HepG2 (cell line): ENCODE results near the gene SLAMF6. TPM values are rescaled to one million over a fixed set of nuclear protein-coding genes. Genes with fewer than 3 reads are reported as not detected.

Source experiments
- ELF1 ChIP-seq: sonication (generic); formaldehyde crosslinking; IDR thresholded peaks from 2 replicates; pipeline ENCODE4 v1.4.0; 2020; ENCODE audit warnings: missing genetic modification reagents
- HNF4A ChIP-seq: sonication (generic); formaldehyde crosslinking; IDR thresholded peaks from 2 replicates; pipeline ENCODE4 v1.4.0; 2020; ENCODE audit warnings: missing genetic modification reagents
- MBD4 ChIP-seq: IDR thresholded peaks from 2 replicates; pipeline ENCODE4 v1.6.1; 2012; ENCODE audit warnings: low read length, inconsistent platforms, borderline replicate concordance
- NPAS2 ChIP-seq: sonication (generic); formaldehyde crosslinking; IDR thresholded peaks from 2 replicates; pipeline ENCODE4 v1.8.0; 2022; ENCODE audit warnings: mild to moderate bottlenecking, missing genetic modification reagents, borderline replicate concordance
- PHB2 ChIP-seq: fragments of 450-650 bp; IDR thresholded peaks from 2 replicates; pipeline ENCODE4 v1.6.1; 2018; ENCODE audit not compliant: partially characterized antibody
- RARA ChIP-seq: IDR thresholded peaks from 2 replicates; pipeline ENCODE4 v1.6.1; 2016; ENCODE audit warnings: missing genetic modification reagents, missing compliant biosample characterization
- SAP130 ChIP-seq: IDR thresholded peaks from 2 replicates; pipeline ENCODE4 v1.6.1; 2016; ENCODE audit warnings: low read depth
- ZNF703 ChIP-seq: sonication (generic); formaldehyde crosslinking; IDR thresholded peaks from 2 replicates; pipeline ENCODE4 v1.5.1; 2020; ENCODE audit warnings: missing genetic modification reagents, mild to moderate bottlenecking, moderate library complexity, borderline replicate concordance
- polyA plus RNA-seq, 8 experiments: library from polyadenylated mRNA; depleted of rRNA in 3 of 8; stranded (reverse) in 7 of 8; unstranded in 1 of 8; fragments of >200 nt; fragmentation: Illumina TruSeq in 4 of 8; extraction: Trizol in 4 of 8; gene quantifications; 2 replicates each; pipeline versions ENCODE4 v1.2.1 to v1.2.3, GENCODE V29; 2011 to 2016; ENCODE audit warnings: low read depth in 4 of 8, missing spikeins in 1 of 8, mixed read lengths in 1 of 8; ENCODE audit not compliant: insufficient read depth in 1 of 8
- total RNA-seq, 5 experiments: library from RNA; depleted of rRNA; stranded (reverse); fragments of >200 nt; fragmentation: Illumina TruSeq; extraction: Trizol; gene quantifications; 2 replicates each; pipeline ENCODE4 v1.2.3, GENCODE V29; 2016; ENCODE audit warnings: low read depth in 1 of 5
- TF ChIP-seq, protein P1 (sequence below): sonication (generic); formaldehyde crosslinking; conservative IDR thresholded peaks from 2 replicates; pipeline ENCODE4 v1.4.0; 2020; ENCODE audit warnings: missing genetic modification reagents
- TF ChIP-seq, protein P2 (sequence below): sonication (generic); formaldehyde crosslinking; IDR thresholded peaks from 2 replicates; pipeline ENCODE4 v1.4.0; 2020; ENCODE audit warnings: mild to moderate bottlenecking, missing genetic modification reagents
- TF ChIP-seq, protein P3 (sequence below): sonication (generic); formaldehyde crosslinking; IDR thresholded peaks from 2 replicates; pipeline ENCODE4 v1.5.0; 2020; ENCODE audit warnings: missing genetic modification reagents
- TF ChIP-seq, protein P4 (sequence below): sonication (generic); formaldehyde crosslinking; IDR thresholded peaks from 2 replicates; pipeline ENCODE4 v1.8.0; 2022; ENCODE audit warnings: missing genetic modification reagents, mild to moderate bottlenecking, inconsistent platforms, borderline replicate concordance

SLAMF6 gene
- total and polyA plus RNA-seq, 2 of the 13 experiments (the other 11 are each of a cell fraction or from before 2014, with no cell fraction given), result not detected

DNA sequence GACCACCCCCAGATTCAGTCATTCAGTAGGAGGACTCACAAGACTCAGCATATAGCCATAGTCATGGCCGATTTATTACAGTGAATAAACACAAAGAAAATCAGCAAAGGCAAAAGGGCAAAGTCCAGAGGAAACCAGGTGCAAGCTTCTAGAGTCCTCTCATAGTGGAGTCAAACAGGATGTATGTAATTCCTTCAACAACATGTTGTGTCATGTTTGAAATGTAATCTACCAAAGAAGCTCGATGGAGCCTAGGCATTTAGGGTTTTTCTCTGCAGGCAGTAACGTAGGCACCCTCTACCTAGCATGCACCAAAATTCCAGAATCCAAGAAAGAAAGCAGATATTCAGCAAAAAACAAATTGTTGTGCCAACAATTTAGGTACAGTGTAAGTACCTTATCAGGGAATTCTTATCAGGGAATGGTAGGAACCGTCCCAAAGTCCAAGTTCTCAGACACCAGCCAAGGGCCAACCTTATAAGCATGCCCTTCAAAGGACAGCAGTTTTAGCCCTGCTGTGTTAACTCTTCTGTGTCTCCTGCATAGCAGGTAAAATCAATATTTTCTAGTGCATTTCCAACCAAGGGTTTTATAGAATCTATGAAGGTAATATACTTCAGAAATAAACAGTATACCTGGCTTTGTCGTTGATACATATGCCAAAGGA is 16.1 kb upstream of the SLAMF6 start (continued):
- no peak for TF ChIP-seq MBD4
- 0 out of 2 replicates have a peak, but pooled peaks have one; percentile 19 for TF ChIP-seq SAP130 (CRISPR knock-in tag)
- TF ChIP-seq, protein P1, sequence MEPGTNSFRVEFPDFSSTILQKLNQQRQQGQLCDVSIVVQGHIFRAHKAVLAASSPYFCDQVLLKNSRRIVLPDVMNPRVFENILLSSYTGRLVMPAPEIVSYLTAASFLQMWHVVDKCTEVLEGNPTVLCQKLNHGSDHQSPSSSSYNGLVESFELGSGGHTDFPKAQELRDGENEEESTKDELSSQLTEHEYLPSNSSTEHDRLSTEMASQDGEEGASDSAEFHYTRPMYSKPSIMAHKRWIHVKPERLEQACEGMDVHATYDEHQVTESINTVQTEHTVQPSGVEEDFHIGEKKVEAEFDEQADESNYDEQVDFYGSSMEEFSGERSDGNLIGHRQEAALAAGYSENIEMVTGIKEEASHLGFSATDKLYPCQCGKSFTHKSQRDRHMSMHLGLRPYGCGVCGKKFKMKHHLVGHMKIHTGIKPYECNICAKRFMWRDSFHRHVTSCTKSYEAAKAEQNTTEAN (CRISPR knock-in tag), result no peak
- TF ChIP-seq HNF4A, result peak; percentile 78
- TF ChIP-seq, protein P2, sequence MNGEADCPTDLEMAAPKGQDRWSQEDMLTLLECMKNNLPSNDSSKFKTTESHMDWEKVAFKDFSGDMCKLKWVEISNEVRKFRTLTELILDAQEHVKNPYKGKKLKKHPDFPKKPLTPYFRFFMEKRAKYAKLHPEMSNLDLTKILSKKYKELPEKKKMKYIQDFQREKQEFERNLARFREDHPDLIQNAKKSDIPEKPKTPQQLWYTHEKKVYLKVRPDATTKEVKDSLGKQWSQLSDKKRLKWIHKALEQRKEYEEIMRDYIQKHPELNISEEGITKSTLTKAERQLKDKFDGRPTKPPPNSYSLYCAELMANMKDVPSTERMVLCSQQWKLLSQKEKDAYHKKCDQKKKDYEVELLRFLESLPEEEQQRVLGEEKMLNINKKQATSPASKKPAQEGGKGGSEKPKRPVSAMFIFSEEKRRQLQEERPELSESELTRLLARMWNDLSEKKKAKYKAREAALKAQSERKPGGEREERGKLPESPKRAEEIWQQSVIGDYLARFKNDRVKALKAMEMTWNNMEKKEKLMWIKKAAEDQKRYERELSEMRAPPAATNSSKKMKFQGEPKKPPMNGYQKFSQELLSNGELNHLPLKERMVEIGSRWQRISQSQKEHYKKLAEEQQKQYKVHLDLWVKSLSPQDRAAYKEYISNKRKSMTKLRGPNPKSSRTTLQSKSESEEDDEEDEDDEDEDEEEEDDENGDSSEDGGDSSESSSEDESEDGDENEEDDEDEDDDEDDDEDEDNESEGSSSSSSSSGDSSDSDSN (CRISPR knock-in tag), result no peak
- TF ChIP-seq, protein P3, sequence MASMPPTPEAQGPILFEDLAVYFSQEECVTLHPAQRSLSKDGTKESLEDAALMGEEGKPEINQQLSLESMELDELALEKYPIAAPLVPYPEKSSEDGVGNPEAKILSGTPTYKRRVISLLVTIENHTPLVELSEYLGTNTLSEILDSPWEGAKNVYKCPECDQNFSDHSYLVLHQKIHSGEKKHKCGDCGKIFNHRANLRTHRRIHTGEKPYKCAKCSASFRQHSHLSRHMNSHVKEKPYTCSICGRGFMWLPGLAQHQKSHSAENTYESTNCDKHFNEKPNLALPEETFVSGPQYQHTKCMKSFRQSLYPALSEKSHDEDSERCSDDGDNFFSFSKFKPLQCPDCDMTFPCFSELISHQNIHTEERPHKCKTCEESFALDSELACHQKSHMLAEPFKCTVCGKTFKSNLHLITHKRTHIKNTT, result no peak
- TF ChIP-seq NPAS2 (CRISPR knock-in tag), result no peak
- TF ChIP-seq ELF1 (CRISPR knock-in tag), result no peak
- TF ChIP-seq ZNF703, result no peak
- TF ChIP-seq, protein P4, sequence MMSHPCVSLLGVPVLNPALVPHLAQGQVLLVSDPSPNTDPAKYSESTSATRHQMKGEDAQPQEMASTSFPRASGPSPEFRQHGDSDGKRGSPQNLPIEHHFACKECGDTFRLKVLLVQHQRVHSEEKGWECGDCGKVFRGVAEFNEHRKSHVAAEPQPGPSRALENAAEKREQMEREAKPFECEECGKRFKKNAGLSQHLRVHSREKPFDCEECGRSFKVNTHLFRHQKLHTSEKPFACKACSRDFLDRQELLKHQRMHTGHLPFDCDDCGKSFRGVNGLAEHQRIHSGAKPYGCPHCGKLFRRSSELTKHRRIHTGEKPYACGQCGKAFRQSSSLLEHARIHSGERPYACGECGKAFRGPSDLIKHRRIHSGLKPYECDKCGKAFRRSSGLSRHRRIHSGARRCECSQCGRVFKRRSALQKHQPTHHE (CRISPR knock-in tag), result no peak
- no peak for TF ChIP-seq RARA (CRISPR knock-in tag)
- no peak for TF ChIP-seq PHB2
